C4-2B (cell line): ENCODE results near the gene DBNDD1.

Source experiments
- CTCF ChIP-seq: fragments of 450-650 bp; conservative IDR thresholded peaks from 2 replicates; pipeline ENCODE4 v1.5.1; 2017; ENCODE audit warnings: mild to moderate bottlenecking
- ZFX ChIP-seq: fragments of 450-650 bp; IDR thresholded peaks from 2 replicates; pipeline ENCODE4 v1.6.1; 2017

GRCh38 chr16:89957216-89957785 is 62.0 kb downstream of the DBNDD1 start:
- no peak for TF ChIP-seq CTCF
- no peak for TF ChIP-seq ZFX
